Activated CD8-positive, alpha-beta memory T cell treated with anti-CD3 and anti-CD28 coated beads for 48 hours (primary cell): Measurements from ENCODE around the gene NELFCD.
"Not testable (repeated sequence)": the region's sequence is repeated elsewhere in the genome, so short reads cannot be mapped to it uniquely, and the experiment has no call there.

Experiments
- DNase-seq, 3 experiments: peaks; one replicate each; pipeline ENCODE4 v3.0.0-alpha.2; 2020; ENCODE audit warnings: low read depth in 2 of 3, low spot score in 2 of 3

The NELFCD gene

GRCh38 chr20:59007665-59008511 is 26.8 kb downstream of the NELFCD start:
- no peak for DNase-seq

DNA sequence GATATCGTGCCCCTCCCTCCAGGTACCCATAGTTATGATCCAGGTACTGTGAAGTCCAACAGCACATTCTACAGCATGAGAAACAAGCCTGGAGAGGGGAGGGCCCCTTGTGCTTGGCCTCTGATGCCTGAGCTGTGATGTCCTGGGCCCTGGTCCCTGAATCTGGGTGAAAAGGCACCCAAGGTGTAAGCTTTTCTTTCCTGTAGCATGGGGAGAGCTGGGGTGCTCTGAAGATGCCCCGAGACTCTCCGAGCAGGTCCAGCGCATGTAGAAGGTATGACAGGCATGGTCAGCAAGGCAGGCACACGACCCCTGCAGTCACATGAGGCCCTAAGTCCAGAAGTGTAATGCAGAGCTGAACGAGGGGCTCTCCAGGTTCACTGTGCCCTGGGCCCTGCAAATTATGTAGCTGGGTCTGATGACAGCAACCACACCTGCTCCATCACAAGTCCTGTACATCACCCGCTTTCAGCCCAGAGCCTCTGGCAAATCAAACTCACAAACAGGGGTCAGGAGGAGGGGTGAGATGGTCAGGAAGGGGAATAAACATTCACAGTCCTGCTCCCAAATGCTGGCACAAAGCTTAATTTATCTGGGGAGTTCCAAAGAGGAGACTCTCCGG is 27.8 kb downstream of the NELFCD start:
- DNase-seq: no peak

DNA sequence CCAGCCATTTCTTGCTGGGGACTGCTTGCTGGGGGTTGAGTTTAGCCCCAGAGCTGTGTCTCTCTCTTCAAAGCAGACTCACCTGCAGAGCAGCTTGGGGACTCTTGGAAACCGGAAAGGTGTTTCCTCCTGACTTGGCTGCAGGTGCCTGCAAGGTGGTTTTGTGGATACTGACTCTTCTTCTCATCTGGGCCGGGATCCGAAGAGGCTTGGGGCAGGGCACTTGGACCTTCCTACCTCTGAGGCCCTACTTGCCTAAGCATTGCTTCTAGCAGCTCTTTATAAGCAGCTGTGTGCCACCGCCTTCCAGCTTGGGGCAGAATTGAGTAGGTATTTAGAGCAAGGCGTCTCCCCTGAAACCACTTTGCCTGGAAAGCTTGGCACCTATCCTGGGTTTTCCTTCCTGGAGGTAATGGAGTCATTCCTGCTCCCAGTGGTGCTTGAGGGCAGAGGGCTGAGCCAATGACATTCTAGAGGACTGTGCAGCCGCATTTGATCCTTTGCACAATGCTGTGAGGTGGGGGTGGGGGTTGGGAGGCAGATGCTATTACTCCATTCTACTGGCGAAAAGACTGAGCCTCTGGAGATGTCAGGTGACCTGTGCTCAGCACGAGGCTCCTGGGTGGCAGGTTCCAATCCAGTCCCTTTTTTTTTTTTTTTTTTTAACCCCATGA is 29.4 kb downstream of the NELFCD start:
- no peak for DNase-seq

DNA sequence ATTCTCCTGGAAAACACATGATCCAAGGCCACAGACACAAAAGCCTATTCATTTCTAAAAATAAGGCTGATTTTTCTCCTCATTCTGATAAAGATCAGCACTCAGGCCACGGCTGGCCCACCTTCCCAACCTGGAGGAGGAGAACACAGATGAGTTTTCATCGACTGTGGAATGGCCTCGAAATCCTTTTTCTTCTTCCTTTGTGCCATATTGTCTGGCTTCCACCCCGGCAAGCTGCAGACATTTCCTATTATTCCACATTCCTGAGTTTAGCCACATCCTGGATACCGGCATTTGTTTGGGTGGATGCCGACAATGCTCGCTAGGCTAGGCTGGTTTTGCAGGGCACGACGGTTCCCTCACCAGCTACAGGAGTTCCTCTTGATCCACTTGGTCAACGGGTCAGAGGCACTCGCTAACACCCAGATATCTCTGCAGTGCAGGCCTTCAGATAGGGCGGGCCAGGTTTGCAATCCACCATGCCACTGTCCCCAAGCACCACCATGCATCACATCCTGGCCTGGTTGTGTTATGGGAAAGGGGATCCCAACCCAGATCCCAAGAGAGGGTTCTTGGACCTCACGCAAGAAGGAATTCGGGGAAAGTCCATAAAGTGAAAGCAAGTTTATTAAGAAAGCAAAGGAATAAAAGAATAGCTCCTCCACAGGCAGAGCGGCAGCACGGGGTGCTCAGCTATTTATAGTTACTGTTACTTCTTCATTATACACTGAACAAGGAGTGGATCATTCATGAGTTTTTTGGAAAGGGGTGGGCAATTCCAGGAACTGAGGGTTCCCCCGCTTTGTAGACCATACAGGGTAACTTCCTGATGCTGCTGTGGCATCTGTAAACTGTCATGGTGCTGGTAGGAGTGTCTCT is 30.2 kb downstream of the NELFCD start:
- no peak for DNase-seq

DNA sequence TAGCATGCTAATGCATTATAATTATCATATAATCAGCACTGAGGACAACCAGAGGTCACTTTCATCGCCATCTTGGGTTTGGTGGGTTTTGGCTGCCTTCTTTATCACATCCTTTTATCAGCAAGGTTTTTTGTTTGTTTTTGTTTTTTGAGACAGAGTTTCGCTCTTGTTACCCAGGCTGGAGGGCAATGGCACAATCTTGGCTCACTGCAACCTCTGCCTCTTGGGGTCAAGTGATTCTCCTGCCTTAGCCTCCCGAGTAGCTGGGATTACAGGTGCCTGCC is 30.8 kb downstream of the NELFCD start:
- not testable (repeated sequence) for DNase-seq

DNA sequence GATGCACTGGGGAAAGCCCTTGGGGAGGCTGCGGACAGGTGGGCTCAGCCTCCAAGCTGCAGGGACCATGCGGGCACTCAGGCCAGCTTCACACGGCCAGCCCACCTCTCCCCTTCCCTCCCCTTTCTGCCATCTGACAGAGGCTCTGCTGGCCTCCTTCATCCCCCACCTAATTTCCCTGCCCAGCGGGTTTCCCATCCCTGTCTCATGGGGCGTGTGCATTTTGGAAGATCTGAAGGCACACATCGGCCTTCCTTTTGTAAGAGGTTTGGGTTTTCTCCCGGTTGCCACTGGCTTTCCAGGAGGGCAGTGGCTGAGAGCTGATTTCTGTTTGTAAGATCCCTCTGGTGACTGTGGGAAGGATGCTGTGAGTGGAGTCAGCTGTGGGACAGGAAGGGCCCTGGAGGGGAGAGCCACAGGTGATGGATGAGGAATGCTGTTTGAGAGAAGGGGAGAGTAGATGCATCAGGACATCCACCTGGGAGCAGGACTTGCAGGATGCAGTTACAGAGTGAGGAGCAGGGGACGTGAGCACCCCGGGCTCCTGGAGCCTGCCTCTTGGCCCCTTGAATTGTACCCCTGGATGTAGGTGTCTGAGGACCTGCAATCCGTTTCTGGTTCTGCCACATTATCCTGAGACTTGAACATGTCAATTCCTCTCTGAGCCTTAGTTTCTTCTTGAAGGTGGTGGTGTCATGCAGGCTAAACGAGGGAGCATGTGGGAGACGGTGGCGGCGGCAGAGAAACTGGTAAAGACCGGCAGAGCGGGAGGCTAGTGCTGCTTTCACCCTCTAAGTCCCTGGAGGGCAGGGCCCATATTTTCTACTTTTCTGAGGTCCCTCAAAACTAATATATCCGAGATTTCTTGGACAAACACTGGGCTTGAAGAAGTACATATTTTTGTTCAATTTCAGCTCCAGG is 32.2 kb downstream of the NELFCD start:
- no peak for DNase-seq

DNA sequence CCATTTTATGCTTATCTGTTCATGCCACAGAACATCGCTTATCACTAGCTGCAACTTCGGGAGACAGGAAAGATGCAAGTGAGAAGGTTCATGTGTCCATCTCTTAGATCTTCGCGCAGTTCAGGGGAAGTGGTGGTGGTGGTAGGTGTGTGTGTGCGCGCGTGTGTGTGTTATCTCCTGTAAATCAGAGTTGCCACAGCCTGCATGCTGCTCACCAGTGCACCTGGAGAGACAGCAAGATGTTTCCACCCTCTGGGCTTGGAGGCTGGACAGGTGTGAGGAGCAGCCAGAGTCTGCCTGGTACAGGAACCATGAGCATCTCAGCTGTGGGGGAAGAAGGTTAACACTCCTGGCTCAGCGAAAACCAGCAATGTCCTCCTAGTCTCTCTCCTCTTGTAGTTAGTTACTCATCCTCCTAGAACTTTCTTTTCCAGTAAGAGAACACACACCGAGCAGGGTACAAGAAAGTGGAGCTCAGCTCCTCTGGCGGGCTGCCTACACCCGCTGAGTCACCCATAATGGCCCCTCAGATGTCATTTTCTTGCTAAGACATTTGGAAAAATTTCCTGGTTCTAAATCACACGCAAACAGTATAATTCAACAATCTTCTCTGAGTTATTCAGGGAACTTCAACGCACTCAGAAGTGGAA is 33.0 kb downstream of the NELFCD start:
- DNase-seq: no peak

DNA sequence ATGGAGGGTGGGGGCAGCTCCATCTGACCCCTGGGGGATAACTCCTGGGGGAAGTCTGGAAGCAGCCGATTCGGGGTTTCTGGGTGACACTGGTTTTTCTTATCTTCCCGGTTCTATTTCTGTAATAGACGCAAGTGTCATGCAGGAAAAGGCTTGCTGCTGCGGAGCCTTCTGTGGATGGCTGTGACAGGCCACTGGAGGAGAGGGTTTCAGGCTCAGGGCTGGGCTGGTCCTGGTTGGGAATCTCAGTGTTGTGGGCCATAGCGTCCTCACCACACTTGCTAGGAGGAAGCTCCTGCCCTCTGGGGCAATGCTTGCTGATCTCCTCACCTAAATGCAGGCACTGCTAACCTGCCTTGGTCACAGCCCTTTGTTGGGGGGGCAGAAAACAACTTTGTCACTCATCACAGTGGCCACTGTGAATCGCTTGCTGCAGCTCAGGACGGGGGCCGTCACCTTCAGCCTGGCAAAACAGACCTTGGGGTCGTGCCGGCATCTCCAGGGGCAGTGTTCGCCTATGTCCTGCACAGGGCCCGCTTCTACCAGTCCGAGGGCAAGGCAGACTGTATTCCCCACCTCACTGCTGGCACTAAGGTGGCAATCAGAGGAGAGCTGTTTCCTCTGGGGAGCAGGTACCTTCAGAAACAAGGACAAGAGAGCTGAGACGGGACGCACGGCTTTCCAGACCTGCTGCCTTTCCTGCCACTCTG is 33.8 kb downstream of the NELFCD start:
- no peak for DNase-seq

DNA sequence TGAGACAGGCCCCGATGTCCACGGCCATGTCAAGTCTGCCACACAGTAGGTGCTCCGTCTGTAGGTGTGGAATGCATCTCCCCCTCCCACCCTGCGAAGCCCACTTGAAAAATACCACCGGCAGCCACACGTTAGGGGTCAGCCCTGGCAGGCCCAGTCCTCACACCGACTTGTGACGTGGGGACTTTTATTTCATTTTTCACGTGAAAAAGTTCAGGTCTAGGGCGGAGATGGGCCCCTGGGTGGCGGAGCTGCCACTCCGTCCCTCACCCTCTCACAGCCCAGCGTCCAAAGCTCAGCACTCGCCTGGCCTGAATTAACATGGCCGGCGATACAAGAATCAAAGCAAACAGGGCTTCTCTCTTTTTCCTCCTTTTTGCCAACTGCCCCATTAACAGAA is 34.4 kb downstream of the NELFCD start:
- no peak for DNase-seq

DNA sequence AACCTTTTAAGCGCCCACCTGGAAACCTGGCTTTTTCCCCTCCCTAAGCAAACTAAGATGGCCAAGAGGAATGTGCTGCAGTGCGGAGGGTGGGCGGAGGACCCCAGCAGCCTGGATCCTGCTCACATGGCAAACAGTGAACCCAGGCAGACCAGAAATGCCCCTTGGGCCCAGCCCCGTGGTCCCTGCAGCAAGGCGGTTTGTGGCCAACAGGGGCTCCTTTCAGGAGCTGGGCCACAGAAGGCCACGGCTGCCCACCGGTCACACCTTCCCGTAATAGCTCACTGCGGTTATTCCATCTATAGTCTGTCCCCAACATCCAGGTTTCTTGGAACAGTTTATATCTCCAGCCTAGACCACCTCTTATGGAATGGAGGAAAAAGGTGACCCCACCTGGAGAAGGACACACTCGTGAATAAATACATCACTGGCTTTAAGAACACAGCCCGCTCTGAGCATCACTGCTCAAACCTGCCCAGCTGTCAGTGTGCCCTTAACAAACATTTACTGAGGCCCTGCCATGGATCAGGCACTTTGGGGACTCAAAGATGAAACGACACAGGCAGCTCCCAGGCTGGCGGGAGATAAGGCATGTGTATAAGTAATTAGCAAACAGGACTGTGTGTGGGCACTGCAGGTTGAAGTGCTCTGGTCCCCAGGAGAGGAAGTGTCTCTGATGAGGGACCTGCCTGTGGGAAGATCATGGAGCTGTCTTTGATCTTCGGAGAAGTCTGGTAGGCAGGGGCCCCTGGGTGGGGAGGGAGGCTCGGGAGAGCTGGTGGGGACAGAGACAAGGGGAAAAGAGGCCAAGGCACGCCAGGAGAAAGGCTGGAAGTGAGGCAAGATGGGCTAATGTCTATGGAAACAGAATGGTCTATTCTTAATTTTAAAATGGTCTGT is 35.0 kb downstream of the NELFCD start:
- no peak for DNase-seq

DNA sequence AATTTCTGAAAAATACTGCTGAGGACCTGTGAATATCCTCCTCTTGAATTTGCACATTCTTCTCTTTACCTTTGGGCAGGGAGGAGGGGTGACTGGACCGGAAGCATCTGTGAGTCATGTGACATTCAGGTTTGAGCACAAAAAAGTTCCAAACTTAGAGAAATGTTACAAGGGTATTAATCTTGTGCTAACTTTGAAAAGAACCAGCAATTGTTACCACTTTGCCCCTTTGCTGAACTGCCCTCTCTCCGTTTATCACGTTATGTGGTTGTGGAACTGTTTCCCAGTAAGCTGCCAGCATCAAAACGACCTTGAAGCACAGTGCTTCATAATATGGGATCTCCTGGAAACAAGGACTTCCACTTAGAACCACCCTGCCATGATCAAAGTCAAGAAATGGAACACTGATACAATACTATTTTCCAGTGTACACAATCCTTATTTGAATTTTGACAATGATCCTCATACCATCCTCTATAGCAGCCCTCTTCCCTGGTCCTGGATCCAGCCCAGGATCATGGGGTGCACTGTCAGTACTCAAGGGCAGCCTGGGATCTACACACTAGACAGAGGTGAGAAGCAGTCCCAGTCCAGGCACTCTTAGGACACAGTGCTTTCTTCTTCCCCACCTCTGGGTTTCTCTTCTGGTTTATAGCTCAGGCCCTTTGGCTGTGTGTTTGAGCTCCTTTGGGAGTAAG is 35.9 kb downstream of the NELFCD start:
- no peak for DNase-seq

DNA sequence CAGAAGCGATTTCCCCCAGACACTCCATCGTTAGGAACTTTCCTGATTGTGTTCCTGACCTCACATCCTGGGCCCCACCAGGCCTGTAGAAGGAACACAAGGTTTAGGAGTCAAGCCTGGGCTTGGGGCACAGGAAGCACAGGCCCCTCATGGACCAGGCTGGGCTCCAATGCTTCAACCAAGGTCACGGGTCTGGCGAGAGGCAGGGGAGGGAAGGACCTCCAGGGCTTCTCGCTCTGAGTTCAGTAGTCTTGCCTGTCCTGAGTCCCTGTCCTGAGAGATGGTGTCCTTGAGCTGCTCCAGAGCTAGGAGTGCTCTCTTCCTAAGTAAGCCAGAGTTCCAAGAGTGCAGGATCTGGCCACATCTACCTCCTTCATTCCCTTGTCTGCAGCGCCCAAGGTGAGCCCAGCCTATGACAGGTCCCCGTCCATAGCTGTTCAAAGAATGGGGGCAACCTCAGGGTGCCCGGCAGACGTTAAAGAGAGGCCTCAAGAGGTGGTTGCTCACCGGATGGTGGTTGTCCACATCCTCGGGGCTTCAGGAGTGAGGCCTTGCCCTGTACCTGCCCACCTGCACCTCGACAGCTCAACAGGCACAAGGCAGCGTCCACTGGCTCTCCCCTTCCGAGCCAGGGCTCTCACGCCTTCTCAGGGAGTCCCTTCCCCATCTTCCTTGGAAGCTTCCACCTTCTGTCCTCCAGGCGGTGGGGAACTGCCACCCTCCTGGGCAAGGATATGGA is 36.6 kb downstream of the NELFCD start:
- no peak for DNase-seq

- DNase-seq: no peak
Measured at GRCh38 chr20:59018817-59019216, 37.8 kb downstream of the NELFCD start.

DNA sequence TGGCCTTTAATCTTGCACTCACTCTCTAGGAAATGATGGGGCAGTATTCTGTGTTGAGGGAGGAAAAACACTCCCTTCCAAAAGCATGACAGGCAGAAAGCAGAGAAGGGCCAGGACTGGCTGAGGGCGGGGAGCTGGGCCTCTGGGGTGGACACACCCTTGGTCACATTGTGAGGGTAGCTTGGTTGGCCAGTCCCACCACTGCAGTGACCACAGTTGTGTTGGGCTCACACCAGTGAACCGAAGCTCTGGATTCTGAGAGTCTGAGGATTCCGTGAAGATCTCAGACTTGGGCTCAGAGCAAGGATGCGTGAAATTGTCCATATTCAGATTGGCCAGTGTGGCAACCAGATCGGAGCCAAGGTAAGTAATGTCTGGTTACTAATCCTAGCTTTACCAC is 38.2 kb downstream of the NELFCD start, which contains the start of gene TUBB1:
Gene TUBB1 (plus strand): TSS at position 213 of the 400 bp plus-strand sequence. CDS start 94 bp downstream, at position 307.
- DNase-seq: no peak

DNA sequence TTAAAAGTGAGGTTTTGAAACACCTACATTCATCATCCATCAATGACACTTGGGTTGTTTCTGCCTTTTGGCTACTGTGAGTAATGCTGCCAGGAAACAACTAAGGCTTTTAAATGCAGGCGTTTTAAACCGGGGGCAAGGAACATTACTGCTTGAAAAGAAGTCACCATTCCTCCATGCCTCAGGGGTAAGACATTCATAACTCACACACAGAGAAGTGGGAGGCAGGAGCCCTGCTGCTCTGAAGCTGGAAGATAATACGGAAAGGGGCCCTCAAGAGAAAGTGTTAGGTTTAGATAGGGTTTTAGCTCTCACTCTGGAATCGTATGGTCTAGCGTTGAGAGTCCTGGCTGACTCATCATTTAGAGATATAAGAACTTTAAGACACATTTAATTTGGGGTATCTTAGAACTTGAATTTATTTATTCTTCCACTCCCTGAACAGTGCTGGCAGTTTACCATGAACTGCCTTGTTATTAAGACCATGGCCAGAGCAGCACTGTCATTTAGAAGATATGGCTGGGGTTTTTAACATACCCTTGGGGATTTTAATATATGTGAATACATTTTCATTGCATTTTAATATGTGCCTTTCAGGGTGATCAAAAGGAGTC is 40.0 kb downstream of the NELFCD start:
- DNase-seq: no peak

GRCh38 chr20:59022754-59023153 is 41.7 kb downstream of the NELFCD start:
- DNase-seq: no peak
